HEK293 (cell line): ENCODE data around the gene PAQR6.
A peak's percentile ranks its signal among the peaks of the same experiment; 100 is the strongest.
"Not testable (repeated sequence)": the region's sequence is repeated elsewhere in the genome, so short reads cannot be mapped to it uniquely, and the experiment has no call there.

Source experiments
- CTCF ChIA-PET: fragments of 350-600 bp; formaldehyde crosslinking; extraction: SDS; loops from one replicate; lab custom pipeline; 2021; ENCODE audit warnings: antibody characterized with exemption; lab: Yijun Ruan, JAX
- POLR2A ChIA-PET: fragments of 300-600 bp; formaldehyde crosslinking; extraction: SDS; loops from one replicate; lab custom pipeline; 2020; ENCODE audit warnings: antibody characterized with exemption, inconsistent platforms; lab: Yijun Ruan, JAX
- H3K27ac ChIP-seq: fragments of 200-500 bp; sonication (Bioruptor generic); 2 replicates; pipeline ENCODE4 v1.5.1; 2014; ENCODE audit warnings: low read depth, low read length, control low read depth, inconsistent platforms; ENCODE audit errors: extremely low read depth
- H3K36me3 ChIP-seq, 2 experiments: fragments of 200-500 bp in 1 of 2; sonication (Bioruptor generic) in 1 of 2; 1 replicate in 1 of 2; 2 replicates in 1 of 2; pipeline ENCODE4 v1.5.1; 2014 to 2017; ENCODE audit warnings: inconsistent platforms in 2 of 2, low read length in 2 of 2; ENCODE audit not compliant: control insufficient read depth in 2 of 2, insufficient read depth in 1 of 2
- H3K4me1 ChIP-seq: fragments of 200-500 bp; sonication (Bioruptor generic); 2 replicates; pipeline ENCODE4 v1.5.1; 2014; ENCODE audit warnings: mild to moderate bottlenecking, low read length, inconsistent platforms; ENCODE audit not compliant: control insufficient read depth, insufficient read depth
- H3K4me3 ChIP-seq: 2 replicates; pipeline ENCODE4 v1.5.1; 2011; ENCODE audit warnings: low read depth, mild to moderate bottlenecking, control low read depth, low read length, moderate library complexity
- H3K9me3 ChIP-seq: fragments of 200-500 bp; sonication (Bioruptor generic); 2 replicates; pipeline ENCODE4 v1.5.1; 2014; ENCODE audit warnings: low read depth, low read length, inconsistent platforms; ENCODE audit not compliant: control insufficient read depth, insufficient read depth
- SALL2 ChIP-seq: fragments of 450-650 bp; formaldehyde crosslinking; IDR thresholded peaks from 2 replicates; pipeline ENCODE4 v1.5.0; 2017; ENCODE audit warnings: missing biosample characterization, mild to moderate bottlenecking, missing genetic modification characterization, borderline replicate concordance
- SP7 ChIP-seq: fragments of 450-650 bp; formaldehyde crosslinking; IDR thresholded peaks from 2 replicates; pipeline ENCODE4 v1.5.1; 2016; ENCODE audit warnings: missing biosample characterization, missing genetic modification characterization
- ZNF146 ChIP-seq: fragments of 450-650 bp; formaldehyde crosslinking; IDR thresholded peaks from 2 replicates; pipeline ENCODE4 v1.5.1; 2016; ENCODE audit warnings: missing biosample characterization, missing genetic modification characterization
- ZNF366 ChIP-seq: fragments of 450-650 bp; formaldehyde crosslinking; conservative IDR thresholded peaks from 2 replicates; pipeline ENCODE4 v1.5.1; 2016; ENCODE audit warnings: missing biosample characterization, missing genetic modification characterization
- ZNF473 ChIP-seq: fragments of 450-650 bp; formaldehyde crosslinking; IDR thresholded peaks from 2 replicates; pipeline ENCODE4 v1.5.1; 2017; ENCODE audit warnings: missing biosample characterization, missing genetic modification characterization
- ZNF629 ChIP-seq: fragments of 450-650 bp; formaldehyde crosslinking; IDR thresholded peaks from 2 replicates; pipeline ENCODE4 v1.5.1; 2017; ENCODE audit warnings: missing biosample characterization, missing genetic modification characterization
- ZNF664 ChIP-seq: fragments of 450-650 bp; formaldehyde crosslinking; IDR thresholded peaks from 2 replicates; pipeline ENCODE4 v1.5.1; 2016; ENCODE audit warnings: missing biosample characterization, missing genetic modification characterization
- ZSCAN16 ChIP-seq: fragments of 450-650 bp; formaldehyde crosslinking; IDR thresholded peaks from 2 replicates; pipeline ENCODE4 v1.5.1; 2016; ENCODE audit warnings: missing biosample characterization, missing genetic modification characterization
- TF ChIP-seq, protein P1 (sequence below): fragments of 450-650 bp; formaldehyde crosslinking; IDR thresholded peaks from 2 replicates; pipeline ENCODE4 v1.5.1; 2016; ENCODE audit warnings: missing biosample characterization, missing genetic modification characterization
- TF ChIP-seq, protein P2 (sequence below): fragments of 450-650 bp; formaldehyde crosslinking; IDR thresholded peaks from 2 replicates; pipeline ENCODE4 v1.5.1; 2016; ENCODE audit warnings: missing biosample characterization, missing genetic modification characterization

The PAQR6 gene

DNA sequence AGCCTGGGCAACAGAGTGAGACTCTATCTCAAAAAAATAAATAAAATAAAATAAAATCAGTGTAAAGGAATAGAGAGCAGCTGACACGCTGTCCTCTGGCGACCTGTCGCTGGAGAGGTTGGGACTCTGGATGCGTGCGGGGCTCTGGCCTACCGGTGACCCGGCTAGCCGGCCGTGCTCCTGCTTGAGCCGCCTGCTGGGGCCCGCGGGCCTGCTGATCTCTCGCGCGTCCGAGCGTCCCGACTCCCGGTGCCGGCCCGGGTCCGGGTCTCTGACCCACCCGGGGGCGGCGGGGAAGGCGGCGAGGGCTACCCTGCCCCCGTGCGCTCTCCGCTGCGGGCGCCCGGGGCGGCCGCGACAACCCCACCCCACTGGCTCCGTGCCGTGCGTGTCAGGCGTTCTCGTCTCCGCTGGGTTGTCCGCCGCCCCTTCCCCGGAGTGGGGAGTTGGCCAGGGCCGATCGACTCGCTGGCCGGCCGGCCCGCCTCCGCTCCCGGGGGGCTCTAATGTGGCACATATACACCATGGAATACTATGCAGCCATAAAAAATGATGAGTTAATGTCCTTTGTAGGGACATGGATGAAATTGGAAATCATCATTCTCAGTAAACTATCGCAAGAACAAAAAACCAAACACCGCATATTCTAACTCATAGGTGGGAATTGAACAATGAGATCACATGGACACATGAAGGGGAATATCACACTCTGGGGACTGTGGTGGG is 31.3 kb downstream of the PAQR6 start:
- H3K27ac ChIP-seq, POLR2A ChIA-PET: not testable (repeated sequence)
- CTCF ChIA-PET: interaction anchor here (3.9 kb wide), 1 partner anchor 9 kb away, joined by 29 read pairs; no protein-coding TSS in a partner anchor

GRCh38 chr1:156214024-156214748 is 33.7 kb downstream of the PAQR6 start:
- ChIA-PET POLR2A (interaction anchor here (0.7 to 2.7 kb wide), 7 partner anchors 19 to 232 kb away, joined by 3 to 49 read pairs (median 5); partner anchors contain the start of gene SLC25A44), CTCF (interaction anchor here (0.6 to 3.9 kb wide), 8 partner anchors 11 to 561 kb away, joined by 3 to 29 read pairs (median 4); no protein-coding TSS in a partner anchor)
- Histone ChIP-seq H3K4me3 (peak overlapping the region; percentile 99), H3K36me3 (peaks cover 0 to 33% of the 10 kb centered on the region in 2 experiments; a peak in 2 of 3 replicates), H3K4me1 (no peaks in the 10 kb centered on the region), H3K9me3 (no peaks in the 10 kb centered on the region), H3K27ac (no peak overlapping the region)
- TF ChIP-seq ZSCAN16 (tag by site-specific recombination) (no peak), ZNF629 (tag by site-specific recombination) (0 out of 2 replicates have a peak, but pooled peaks have one; percentile 24), ZNF366 (tag by site-specific recombination) (peak; percentile 38), SP7 (peak; percentile 75), SALL2 (tag by site-specific recombination) (no peak), ZNF473 (tag by site-specific recombination) (no peak)
- TF ChIP-seq, protein P1, sequence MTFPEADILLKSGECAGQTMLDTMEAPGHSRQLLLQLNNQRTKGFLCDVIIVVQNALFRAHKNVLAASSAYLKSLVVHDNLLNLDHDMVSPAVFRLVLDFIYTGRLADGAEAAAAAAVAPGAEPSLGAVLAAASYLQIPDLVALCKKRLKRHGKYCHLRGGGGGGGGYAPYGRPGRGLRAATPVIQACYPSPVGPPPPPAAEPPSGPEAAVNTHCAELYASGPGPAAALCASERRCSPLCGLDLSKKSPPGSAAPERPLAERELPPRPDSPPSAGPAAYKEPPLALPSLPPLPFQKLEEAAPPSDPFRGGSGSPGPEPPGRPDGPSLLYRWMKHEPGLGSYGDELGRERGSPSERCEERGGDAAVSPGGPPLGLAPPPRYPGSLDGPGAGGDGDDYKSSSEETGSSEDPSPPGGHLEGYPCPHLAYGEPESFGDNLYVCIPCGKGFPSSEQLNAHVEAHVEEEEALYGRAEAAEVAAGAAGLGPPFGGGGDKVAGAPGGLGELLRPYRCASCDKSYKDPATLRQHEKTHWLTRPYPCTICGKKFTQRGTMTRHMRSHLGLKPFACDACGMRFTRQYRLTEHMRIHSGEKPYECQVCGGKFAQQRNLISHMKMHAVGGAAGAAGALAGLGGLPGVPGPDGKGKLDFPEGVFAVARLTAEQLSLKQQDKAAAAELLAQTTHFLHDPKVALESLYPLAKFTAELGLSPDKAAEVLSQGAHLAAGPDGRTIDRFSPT (tag by site-specific recombination): peak; percentile 31; the same call in 1 of the 2 replicates

More for the DNA sequence above, 31.3 kb downstream of the PAQR6 start:
- not testable (repeated sequence) for H3K9me3 ChIP-seq, H3K4me3 ChIP-seq, H3K4me1 ChIP-seq
- H3K36me3 ChIP-seq: peaks cover 4 to 17% of the 10 kb centered on the region in 2 experiments; a peak in 2 of 3 replicates
- TF ChIP-seq ZNF146 (tag by site-specific recombination): peak; percentile 96

GRCh38 chr1:156213644-156213966 is 34.3 kb downstream of the PAQR6 start:
- Histone ChIP-seq H3K4me3 (peak overlapping the region; percentile 99), H3K36me3 (peaks cover 2 to 39% of the 10 kb centered on the region in 2 experiments; a peak in 2 of 3 replicates), H3K27ac (peak overlapping the region; percentile 91), H3K4me1 (no peaks in the 10 kb centered on the region)
- ChIA-PET POLR2A (interaction anchor here (0.5 to 2.7 kb wide), 19 partner anchors 8 to 237 kb away, joined by 3 to 49 read pairs (median 5); partner anchors contain the start of genes MEX3A, SLC25A44 and SMG5), CTCF (interaction anchor here (0.7 to 3.9 kb wide), 6 partner anchors 12 to 415 kb away, joined by 3 to 29 read pairs (median 4); no protein-coding TSS in a partner anchor)
- TF ChIP-seq ZNF664 (tag by site-specific recombination): peak; percentile 57; the same call in 1 of the 2 replicates
- TF ChIP-seq, protein P2, sequence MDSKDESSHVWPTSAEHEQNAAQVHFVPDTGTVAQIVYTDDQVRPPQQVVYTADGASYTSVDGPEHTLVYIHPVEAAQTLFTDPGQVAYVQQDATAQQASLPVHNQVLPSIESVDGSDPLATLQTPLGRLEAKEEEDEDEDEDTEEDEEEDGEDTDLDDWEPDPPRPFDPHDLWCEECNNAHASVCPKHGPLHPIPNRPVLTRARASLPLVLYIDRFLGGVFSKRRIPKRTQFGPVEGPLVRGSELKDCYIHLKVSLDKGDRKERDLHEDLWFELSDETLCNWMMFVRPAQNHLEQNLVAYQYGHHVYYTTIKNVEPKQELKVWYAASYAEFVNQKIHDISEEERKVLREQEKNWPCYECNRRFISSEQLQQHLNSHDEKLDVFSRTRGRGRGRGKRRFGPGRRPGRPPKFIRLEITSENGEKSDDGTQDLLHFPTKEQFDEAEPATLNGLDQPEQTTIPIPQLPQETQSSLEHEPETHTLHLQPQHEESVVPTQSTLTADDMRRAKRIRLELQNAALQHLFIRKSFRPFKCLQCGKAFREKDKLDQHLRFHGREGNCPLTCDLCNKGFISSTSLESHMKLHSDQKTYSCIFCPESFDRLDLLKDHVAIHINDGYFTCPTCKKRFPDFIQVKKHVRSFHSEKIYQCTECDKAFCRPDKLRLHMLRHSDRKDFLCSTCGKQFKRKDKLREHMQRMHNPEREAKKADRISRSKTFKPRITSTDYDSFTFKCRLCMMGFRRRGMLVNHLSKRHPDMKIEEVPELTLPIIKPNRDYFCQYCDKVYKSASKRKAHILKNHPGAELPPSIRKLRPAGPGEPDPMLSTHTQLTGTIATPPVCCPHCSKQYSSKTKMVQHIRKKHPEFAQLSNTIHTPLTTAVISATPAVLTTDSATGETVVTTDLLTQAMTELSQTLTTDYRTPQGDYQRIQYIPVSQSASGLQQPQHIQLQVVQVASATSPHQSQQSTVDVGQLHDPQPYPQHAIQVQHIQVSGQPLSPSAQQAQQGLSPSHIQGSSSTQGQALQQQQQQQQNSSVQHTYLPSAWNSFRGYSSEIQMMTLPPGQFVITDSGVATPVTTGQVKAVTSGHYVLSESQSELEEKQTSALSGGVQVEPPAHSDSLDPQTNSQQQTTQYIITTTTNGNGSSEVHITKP (tag by site-specific recombination): no peak
- TF ChIP-seq, all 188 proteins: peak for 1
- no peaks in the 10 kb centered on the region for H3K9me3 ChIP-seq
